Daoy (cell line): ENCODE results near the gene STEAP3. TPM values are rescaled to one million over a fixed set of nuclear protein-coding genes. Genes with fewer than 3 reads are reported as not detected.

Experiments used
- DNase-seq: peaks from one replicate; pipeline ENCODE4 v3.0.0-alpha.2; 2015; ENCODE audit warnings: low read depth
- total RNA-seq: library from RNA; depleted of rRNA; stranded (reverse); fragments of >200 nt; shearing (Covaris generic); gene quantifications from 2 replicates; pipeline ENCODE4 v1.2.3, GENCODE V29; 2014; rRNA removed

The STEAP3 gene
- total RNA-seq, 1 experiment from 2014 or later: 14.6 TPM

- DNase-seq: no peak
Observed at GRCh38 chr2:119292226-119292625, 68.6 kb downstream of the STEAP3 start.

GRCh38 chr2:119293254-119293653 is 69.6 kb downstream of the STEAP3 start:
- peak; percentile 18 for DNase-seq

GRCh38 chr2:119293900-119294299 is 70.3 kb downstream of the STEAP3 start:
- DNase-seq: no peak

- no peak for DNase-seq
Observed at GRCh38 chr2:119294671-119295070, 71.0 kb downstream of the STEAP3 start.

- no peak for DNase-seq
Observed at GRCh38 chr2:119295688-119296375, 72.2 kb downstream of the STEAP3 start.

GRCh38 chr2:119301413-119301812 is 77.8 kb downstream of the STEAP3 start:
- no peak for DNase-seq

GRCh38 chr2:119304847-119305246 is 81.2 kb downstream of the STEAP3 start:
- DNase-seq: no peak

- no peak for DNase-seq
Observed at GRCh38 chr2:119305497-119306195, 82.0 kb downstream of the STEAP3 start.

GRCh38 chr2:119306196-119306590 is 82.6 kb downstream of the STEAP3 start:
- no peak for DNase-seq

GRCh38 chr2:119307419-119308140 is 83.9 kb downstream of the STEAP3 start:
- no peak for DNase-seq

- DNase-seq: no peak
Observed at GRCh38 chr2:119308793-119309330, 85.2 kb downstream of the STEAP3 start.

GRCh38 chr2:119311371-119311770 is 87.7 kb downstream of the STEAP3 start:
- no peak for DNase-seq

- DNase-seq: no peak
Observed at GRCh38 chr2:119311831-119312230, 88.2 kb downstream of the STEAP3 start.

Other genes with a start within 250 kb of the STEAP3 start
- gene C1QL2, start 65.1 kb upstream of the STEAP3 start, total RNA-seq: not detected in 2 replicates
- gene C2orf76, start 143.0 kb downstream of the STEAP3 start, total RNA-seq: 15.9 and 19.6 TPM in 2 replicates
- gene DBI, start 143.1 kb downstream of the STEAP3 start, total RNA-seq: 93.6 and 133 TPM in 2 replicates
- not detected in 2 replicates for gene TMEM37, start 208.0 kb downstream of the STEAP3 start, total RNA-seq